CD4-positive, alpha-beta T cell treated with Interleukin-1 beta for 1 hour (primary cell): ENCODE results near the gene KIF5B.
"Not testable (repeated sequence)": the region's sequence is repeated elsewhere in the genome, so short reads cannot be mapped to it uniquely, and the experiment has no call there.

Source experiments
- DNase-seq, 2 donors: peaks; one replicate each; pipeline ENCODE4 v3.0.0-alpha.2; 2020 to 2022

KIF5B gene

GRCh38 chr10:32005050-32005449 lies 51.2 kb downstream of the KIF5B start:
- peak; percentile 15 to 44 for DNase-seq

DNA sequence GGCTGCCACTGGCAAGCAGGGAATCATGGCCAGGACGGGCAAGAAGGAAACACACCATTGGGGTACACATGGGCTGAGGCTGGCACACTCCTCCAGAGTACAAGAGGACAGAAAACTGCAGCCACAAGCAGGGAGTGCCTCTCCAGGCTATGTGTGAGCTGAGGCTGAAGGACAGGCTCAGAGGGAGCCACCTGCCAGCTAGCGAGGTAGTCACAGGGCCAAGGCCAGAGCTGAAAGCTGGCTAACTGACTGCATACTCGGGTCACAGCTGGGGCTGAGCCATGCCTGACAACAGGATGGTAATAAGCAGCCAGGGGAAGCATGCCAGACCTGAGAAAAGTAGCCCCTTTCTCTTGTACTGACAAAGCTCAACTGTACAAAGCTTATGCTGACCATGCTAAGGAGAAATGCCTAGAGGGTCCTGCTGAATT lies 52.0 kb downstream of the KIF5B start:
- no peak for DNase-seq

DNA sequence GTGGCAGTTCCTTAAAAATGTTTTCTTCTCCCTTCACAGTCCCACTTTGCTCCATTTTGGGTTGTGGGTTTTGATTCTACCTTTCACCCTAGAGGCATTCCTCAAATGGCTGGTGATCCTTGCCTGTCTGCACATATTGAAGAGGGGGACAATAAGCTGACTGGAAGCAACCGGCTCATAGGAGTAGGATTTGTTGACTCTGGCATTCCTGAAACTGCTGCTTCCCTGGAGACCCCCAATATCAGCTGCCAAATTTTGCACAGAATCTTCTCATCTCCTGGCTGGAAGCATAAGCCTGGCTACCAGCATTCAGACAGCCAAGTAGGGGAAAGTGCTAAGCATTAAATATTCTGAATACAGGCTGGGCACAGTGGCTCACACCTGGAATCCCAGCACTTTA lies 53.7 kb downstream of the KIF5B start:
- no peak for DNase-seq

GRCh38 chr10:32000937-32001336 lies 55.3 kb downstream of the KIF5B start:
- DNase-seq, result no peak

DNA sequence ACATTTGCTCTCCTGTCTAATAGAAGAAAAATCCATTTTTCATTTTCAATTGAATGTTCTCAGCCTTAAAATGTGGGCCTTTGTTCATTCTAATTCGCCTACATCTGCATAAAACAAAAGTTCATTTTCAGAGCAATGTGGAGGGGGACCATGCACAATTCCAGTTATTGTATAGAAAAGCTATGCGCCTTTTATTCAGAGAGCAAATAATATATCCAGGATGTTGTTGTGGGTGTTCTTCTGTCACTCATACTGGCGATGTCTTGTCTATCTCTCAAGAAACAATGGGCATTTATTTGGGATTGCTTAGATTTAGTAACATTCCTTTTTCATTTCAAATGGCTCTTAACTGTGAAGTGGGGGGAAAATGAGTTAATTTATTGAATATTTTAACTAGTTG lies 56.4 kb downstream of the KIF5B start:
- DNase-seq, result no peak

- DNase-seq, result no peak
Measured at GRCh38 chr10:31999070-31999660, 57.1 kb downstream of the KIF5B start.

DNA sequence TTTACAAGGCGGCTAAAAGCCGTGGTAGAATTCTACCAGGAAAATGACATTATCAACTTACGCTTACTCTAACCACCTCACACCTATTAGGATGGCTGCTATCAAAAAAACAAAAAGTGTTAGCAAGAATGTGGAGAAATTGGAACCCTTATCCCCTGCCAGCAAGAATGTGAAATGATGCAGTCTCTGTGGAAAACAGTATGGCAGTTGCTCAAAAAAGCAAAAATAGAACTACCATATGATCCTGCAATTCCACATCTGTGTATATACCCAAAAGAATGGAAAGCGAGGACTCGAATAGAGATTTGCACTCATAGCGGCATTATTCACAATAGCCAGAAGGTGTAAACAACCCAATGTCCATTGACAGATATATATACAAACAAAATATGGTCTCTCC lies 61.3 kb downstream of the KIF5B start:
- no peak for DNase-seq

- no peak for DNase-seq
Measured at GRCh38 chr10:31990937-31991336, 65.3 kb downstream of the KIF5B start.

- not testable (repeated sequence) for DNase-seq
Measured at GRCh38 chr10:31987786-31988185, 68.4 kb downstream of the KIF5B start.

GRCh38 chr10:31982111-31982510 lies 74.1 kb downstream of the KIF5B start:
- no peak for DNase-seq

DNA sequence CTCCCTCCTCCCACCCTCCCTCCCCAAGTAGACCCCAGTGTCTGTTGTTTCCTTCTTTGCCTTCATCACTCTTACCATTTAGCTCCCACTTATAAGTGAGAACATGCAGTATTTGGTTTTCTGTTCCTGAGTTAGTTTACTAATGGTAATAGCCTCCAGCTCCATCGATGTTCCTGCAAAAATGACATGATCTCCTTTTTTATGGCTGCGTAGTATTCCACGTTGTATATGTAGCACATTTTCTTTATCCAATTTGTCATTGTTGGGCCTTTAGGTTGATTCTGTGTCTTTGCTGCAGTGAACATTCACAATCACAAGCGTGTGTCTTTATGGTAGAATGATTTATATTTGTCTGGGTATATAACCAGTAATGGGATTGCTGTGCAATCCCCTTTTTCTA lies 75.8 kb downstream of the KIF5B start:
- no peak for DNase-seq

DNA sequence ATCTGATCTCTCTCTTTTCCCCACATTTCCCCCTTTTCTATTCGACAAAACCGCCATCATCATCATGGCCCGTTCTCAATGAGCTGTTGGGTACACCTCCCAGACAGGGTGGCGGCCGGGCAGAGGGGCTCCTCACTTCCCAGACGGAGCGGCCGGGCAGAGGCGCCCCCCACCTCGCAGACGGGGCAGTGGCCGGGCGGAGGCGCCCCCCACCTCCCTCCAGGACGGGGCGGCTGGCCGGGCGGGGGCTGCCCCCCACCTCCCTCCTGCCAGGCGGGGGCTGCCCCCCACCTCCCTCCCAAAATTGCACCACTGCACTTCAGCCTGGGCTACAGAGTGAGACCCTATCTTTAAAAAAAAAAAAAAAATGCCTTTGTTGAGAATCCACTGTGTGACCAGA lies 77.2 kb downstream of the KIF5B start:
- DNase-seq, result not testable (repeated sequence)

GRCh38 chr10:31978156-31978483 lies 78.1 kb downstream of the KIF5B start:
- no peak for DNase-seq

- peak in 1 of 2 donors; percentile 6 for DNase-seq
Measured at GRCh38 chr10:31977440-31978155, 78.6 kb downstream of the KIF5B start.

GRCh38 chr10:31975157-31975765 lies 81.0 kb downstream of the KIF5B start:
- no peak for DNase-seq

- no peak for DNase-seq
Measured at GRCh38 chr10:31974434-31975124, 81.6 kb downstream of the KIF5B start.

DNA sequence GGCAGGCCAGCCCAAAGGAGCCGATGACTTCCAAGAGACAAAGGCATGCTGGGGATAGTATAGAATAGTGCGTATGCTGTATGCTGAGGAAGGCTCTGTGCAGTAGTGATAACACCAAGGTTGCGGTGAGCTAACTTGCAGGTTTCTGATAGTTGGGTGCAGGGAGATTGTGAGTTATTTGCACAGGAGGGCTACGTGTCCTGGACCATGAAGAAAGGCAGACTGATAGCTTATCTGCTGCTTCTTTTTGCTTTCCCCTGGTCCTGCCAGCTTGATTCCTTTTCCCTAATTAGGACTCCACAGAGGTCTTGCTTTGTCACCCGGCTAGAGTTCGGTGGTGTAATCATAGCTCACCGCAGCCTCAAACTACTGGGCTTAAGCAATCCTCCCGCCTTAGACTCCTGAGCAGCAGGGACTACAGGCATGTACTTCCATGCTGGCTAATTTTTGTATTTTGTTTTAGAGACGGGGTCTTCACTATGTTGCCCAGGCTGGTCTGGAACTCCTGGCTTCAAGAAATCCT lies 83.6 kb downstream of the KIF5B start:
- DNase-seq, result peak in 1 of 2 donors; percentile 9

DNA sequence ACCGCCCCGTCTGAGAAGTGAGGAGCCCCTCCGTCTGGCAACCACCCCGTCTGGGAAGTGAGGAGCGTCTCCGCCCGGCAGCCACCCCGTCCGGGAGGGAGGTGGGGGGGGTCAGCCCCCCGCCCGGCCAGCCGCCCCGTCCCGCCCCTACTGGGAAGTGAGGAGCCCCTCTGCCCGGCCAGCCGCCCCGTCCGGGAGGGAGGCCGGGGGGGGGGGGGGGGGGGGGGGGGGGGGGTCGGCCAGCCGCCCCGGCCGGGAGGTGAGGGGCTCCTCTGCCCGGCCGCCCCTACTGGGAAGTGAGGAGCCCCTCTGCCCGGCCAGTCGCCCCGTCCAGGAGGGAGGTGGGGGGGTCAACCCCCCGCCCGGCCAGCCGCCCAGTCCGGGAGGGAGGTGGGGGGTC lies 86.4 kb downstream of the KIF5B start:
- DNase-seq, result not testable (repeated sequence)

GRCh38 chr10:31963589-31963980 lies 92.6 kb downstream of the KIF5B start:
- DNase-seq, result no peak

- DNase-seq, result no peak
Measured at GRCh38 chr10:31962826-31963588, 93.2 kb downstream of the KIF5B start.

GRCh38 chr10:31961277-31962074 lies 94.7 kb downstream of the KIF5B start:
- peak in 1 of 2 donors; percentile 19 for DNase-seq
